Astrocyte (in vitro differentiated cells and primary cell): ENCODE measurements around the gene CCDC40.

Experiments
- EZH2 ChIP-seq: IDR thresholded peaks from 2 replicates; pipeline ENCODE4 v1.6.1; 2012; ENCODE audit warnings: mild to moderate bottlenecking, low read length, inconsistent platforms; ENCODE audit not compliant: insufficient read depth
- TF ChIP-seq, protein P1 (sequence below): IDR thresholded peaks from 2 replicates; pipeline ENCODE4 v1.5.1; 2011; ENCODE audit warnings: low read depth, mild to moderate bottlenecking, inconsistent platforms, low read length, moderate library complexity; ENCODE audit not compliant: insufficient read depth

DNA sequence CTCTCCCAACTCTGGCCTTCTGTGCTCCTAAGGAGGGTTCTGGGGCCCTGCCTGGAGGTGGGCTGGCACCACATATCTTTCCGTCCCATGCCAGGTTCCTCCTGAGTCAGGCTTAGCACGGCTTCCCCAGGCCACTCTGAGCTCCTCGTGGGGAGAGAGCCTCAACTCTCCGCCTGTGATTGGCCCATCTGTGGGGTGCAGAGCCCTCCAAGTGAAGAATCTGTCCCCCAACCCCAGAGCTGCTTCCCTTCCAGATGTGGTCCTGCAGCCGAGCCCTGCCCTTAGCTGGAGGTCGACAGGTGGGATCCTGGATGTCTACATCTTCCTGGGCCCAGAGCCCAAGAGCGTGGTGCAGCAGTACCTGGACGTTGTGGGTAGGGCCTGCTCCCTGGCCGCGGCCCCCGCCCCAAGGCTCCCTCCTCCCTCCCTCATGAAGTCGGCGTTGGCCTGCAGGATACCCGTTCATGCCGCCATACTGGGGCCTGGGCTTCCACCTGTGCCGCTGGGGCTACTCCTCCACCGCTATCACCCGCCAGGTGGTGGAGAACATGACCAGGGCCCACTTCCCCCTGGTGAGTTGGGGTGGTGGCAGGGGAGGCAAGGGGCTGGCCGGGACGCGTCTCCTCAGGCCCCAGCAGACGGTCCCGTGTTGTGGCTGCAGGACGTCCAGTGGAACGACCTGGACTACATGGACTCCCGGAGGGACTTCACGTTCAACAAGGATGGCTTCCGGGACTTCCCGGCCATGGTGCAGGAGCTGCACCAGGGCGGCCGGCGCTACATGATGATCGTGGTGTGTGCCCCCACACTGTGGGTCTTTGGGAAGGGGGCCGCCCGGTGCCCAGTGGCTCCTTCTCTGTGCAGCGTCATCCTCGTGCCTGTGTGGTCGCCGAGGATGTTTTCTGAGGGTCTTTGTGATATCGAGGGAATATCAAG, 71.9 kb downstream of the CCDC40 start:
- TF ChIP-seq, protein P1, sequence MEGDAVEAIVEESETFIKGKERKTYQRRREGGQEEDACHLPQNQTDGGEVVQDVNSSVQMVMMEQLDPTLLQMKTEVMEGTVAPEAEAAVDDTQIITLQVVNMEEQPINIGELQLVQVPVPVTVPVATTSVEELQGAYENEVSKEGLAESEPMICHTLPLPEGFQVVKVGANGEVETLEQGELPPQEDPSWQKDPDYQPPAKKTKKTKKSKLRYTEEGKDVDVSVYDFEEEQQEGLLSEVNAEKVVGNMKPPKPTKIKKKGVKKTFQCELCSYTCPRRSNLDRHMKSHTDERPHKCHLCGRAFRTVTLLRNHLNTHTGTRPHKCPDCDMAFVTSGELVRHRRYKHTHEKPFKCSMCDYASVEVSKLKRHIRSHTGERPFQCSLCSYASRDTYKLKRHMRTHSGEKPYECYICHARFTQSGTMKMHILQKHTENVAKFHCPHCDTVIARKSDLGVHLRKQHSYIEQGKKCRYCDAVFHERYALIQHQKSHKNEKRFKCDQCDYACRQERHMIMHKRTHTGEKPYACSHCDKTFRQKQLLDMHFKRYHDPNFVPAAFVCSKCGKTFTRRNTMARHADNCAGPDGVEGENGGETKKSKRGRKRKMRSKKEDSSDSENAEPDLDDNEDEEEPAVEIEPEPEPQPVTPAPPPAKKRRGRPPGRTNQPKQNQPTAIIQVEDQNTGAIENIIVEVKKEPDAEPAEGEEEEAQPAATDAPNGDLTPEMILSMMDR: no peak
- TF ChIP-seq EZH2: no peak
